PFSK-1 (cell line): ENCODE measurements around the gene CHST11.

Experiments used
- POLR2AphosphoS5 ChIP-seq: IDR thresholded peaks from 2 replicates; pipeline ENCODE4 v1.6.1; 2012; ENCODE audit warnings: low read depth, mild to moderate bottlenecking, control low read depth, low read length, moderate library complexity
- TAF1 ChIP-seq: IDR thresholded peaks from 2 replicates; pipeline ENCODE4 v1.6.1; 2012; ENCODE audit warnings: low read length, control low read depth, borderline replicate concordance; ENCODE audit not compliant: insufficient read depth

DNA sequence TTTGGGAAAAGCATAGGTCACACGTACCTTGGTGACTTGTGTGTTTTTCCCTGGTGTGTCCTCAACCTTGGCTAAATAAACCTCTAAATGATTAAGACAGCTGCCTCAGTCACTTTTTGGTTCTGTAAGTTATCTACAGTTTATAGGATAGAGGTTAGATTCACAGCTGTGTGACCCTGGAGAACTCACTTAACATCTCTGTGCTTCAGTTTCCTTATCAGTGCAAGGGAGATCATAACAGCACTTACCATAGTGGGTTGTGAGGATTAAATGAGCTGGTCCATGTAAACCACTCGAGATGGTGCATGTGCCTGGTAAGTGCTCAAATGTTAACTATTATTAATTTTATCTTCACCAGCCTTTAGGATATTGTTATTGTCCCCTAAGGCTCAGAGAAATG is 35.4 kb upstream of the CHST11 start:
- TF ChIP-seq POLR2AphosphoS5 (no peak), TAF1 (no peak)
